Pulmonary artery endothelial cell (primary cell): Measurements from ENCODE around the gene ABCC4. TPM values are rescaled to one million over a fixed set of nuclear protein-coding genes. Genes with fewer than 3 reads are reported as not detected.
A peak's percentile ranks its signal among the peaks of the same experiment; 100 is the strongest.

Source experiments
- DNase-seq: peaks from one replicate; pipeline ENCODE4 v3.0.0-alpha.2; 2011; ENCODE audit warnings: low read depth, low spot score
- total RNA-seq: library from RNA; depleted of rRNA; stranded (reverse); fragments of >200 nt; gene quantifications from 2 replicates; pipeline ENCODE4 v1.2.3, GENCODE V29; 2014

Gene ABCC4
- 32.4 and 40.5 TPM in 2 replicates for total RNA-seq

GRCh38 chr13:95301183-95301967 is at the start of gene ABCC4:
TSS of gene ABCC4 (minus strand) at chr13:95301451. CDS start at chr13:95301314, 137 bp downstream.
- no peak for DNase-seq

GRCh38 chr13:95349267-95349666 is 48.0 kb upstream of the ABCC4 start:
- DNase-seq, result no peak

GRCh38 chr13:95343944-95344343 is 42.7 kb upstream of the ABCC4 start:
- peak; percentile 94 for DNase-seq

- no peak for DNase-seq
These were observed 40.2 kb upstream of the ABCC4 start for GRCh38 chr13:95341441-95341840.

GRCh38 chr13:95338905-95339304 is 37.7 kb upstream of the ABCC4 start:
- no peak for DNase-seq

- no peak for DNase-seq
These were observed 36.3 kb upstream of the ABCC4 start for GRCh38 chr13:95337597-95337996.

GRCh38 chr13:95335667-95336066 is 34.4 kb upstream of the ABCC4 start:
- DNase-seq, result no peak

GRCh38 chr13:95328386-95328785 is 27.1 kb upstream of the ABCC4 start:
- no peak for DNase-seq

GRCh38 chr13:95327190-95327589 is 25.9 kb upstream of the ABCC4 start:
- DNase-seq, result no peak

- no peak for DNase-seq
These were observed 25.4 kb upstream of the ABCC4 start for GRCh38 chr13:95326695-95327094.

- no peak for DNase-seq
These were observed 24.2 kb upstream of the ABCC4 start for GRCh38 chr13:95325485-95325884.

GRCh38 chr13:95323930-95324662 is 22.8 kb upstream of the ABCC4 start:
- DNase-seq, result no peak

- DNase-seq, result no peak
These were observed 18.5 kb upstream of the ABCC4 start for GRCh38 chr13:95319551-95320274.

- no peak for DNase-seq
These were observed 16.1 kb upstream of the ABCC4 start for GRCh38 chr13:95317039-95317989.

- no peak for DNase-seq
These were observed 14.5 kb upstream of the ABCC4 start for GRCh38 chr13:95315752-95316151.

GRCh38 chr13:95307507-95307906 is 6.3 kb upstream of the ABCC4 start:
- no peak for DNase-seq

GRCh38 chr13:95304453-95304852 is 3.2 kb upstream of the ABCC4 start:
- DNase-seq, result no peak

GRCh38 chr13:95301968-95302393 is 730 bp upstream of the ABCC4 start:
- no peak for DNase-seq

- no peak for DNase-seq
These were observed 547 bp downstream of the ABCC4 start for GRCh38 chr13:95300625-95301182.

- no peak for DNase-seq
These were observed 2.2 kb downstream of the ABCC4 start for GRCh38 chr13:95298971-95299621.
